SK-N-SH treated with all-trans-retinoic acid at 6 μM for 48 hours (cell line): ENCODE results near the gene NFIA.

Experiments used
- CREB5 ChIP-seq: fragments of 250-450 bp; sonication (Bioruptor Pico); IDR thresholded peaks from 2 replicates; pipeline ENCODE4 v1.5.1; 2020; ENCODE audit warnings: low read depth, mild to moderate bottlenecking, moderate library complexity
- OSR1 ChIP-seq: fragments of 250-450 bp; sonication (Bioruptor Pico); IDR thresholded peaks from 2 replicates; pipeline ENCODE4 v1.8.0; 2022; ENCODE audit warnings: moderate library complexity, mild to moderate bottlenecking, inconsistent platforms
- PATZ1 ChIP-seq: fragments of 250-450 bp; sonication (Bioruptor Pico); IDR thresholded peaks from 2 replicates; pipeline ENCODE4 v1.8.0; 2020; ENCODE audit warnings: mild to moderate bottlenecking, moderate library complexity, borderline replicate concordance
- RARB ChIP-seq: fragments of 250-450 bp; sonication (Bioruptor Pico); IDR thresholded peaks from 2 replicates; pipeline ENCODE4 v1.8.0; 2021; ENCODE audit warnings: mild to moderate bottlenecking, moderate library complexity
- SNAI2 ChIP-seq: fragments of 250-450 bp; sonication (Bioruptor Pico); IDR thresholded peaks from 2 replicates; pipeline ENCODE4 v1.5.0; 2020; ENCODE audit warnings: mild to moderate bottlenecking, moderate library complexity
- ZC3H10 ChIP-seq: fragments of 250-450 bp; sonication (Bioruptor Pico); IDR thresholded peaks from 2 replicates; pipeline ENCODE4 v1.5.1; 2021; ENCODE audit warnings: mild to moderate bottlenecking, moderate library complexity
- ZFP3 ChIP-seq: fragments of 250-450 bp; sonication (Bioruptor Pico); IDR thresholded peaks from 2 replicates; pipeline ENCODE4 v1.5.0; 2020; ENCODE audit warnings: mild to moderate bottlenecking, moderate library complexity
- ZFP30 ChIP-seq: fragments of 450-650 bp; formaldehyde crosslinking; IDR thresholded peaks from 2 replicates; pipeline ENCODE4 v1.5.0; 2022; ENCODE audit warnings: mild to moderate bottlenecking, moderate library complexity
- ZNF565 ChIP-seq: fragments of 450-650 bp; formaldehyde crosslinking; conservative IDR thresholded peaks from 2 replicates; pipeline ENCODE4 v1.5.0; 2020; ENCODE audit warnings: low read depth, mild to moderate bottlenecking, moderate library complexity
- ZNF8 ChIP-seq: fragments of 450-650 bp; formaldehyde crosslinking; IDR thresholded peaks from 2 replicates; pipeline ENCODE4 v1.5.0; 2020; ENCODE audit warnings: mild to moderate bottlenecking, moderate library complexity

- no peak for TF ChIP-seq PATZ1 (CRISPR knock-in tag)
- no peak for TF ChIP-seq ZNF565
- TF ChIP-seq CREB5 (CRISPR knock-in tag): no peak
- no peak for TF ChIP-seq RARB
- no peak for TF ChIP-seq ZNF8 (CRISPR knock-in tag)
- TF ChIP-seq ZFP30 (CRISPR knock-in tag): no peak
- no peak for TF ChIP-seq SNAI2 (CRISPR knock-in tag)
- no peak for TF ChIP-seq ZC3H10 (CRISPR knock-in tag)
- no peak for TF ChIP-seq OSR1 (CRISPR knock-in tag)
- TF ChIP-seq ZFP3 (CRISPR knock-in tag): no peak
Observed at GRCh38 chr1:61419657-61420056, 337.3 kb downstream of the NFIA start.
